Esophagus muscularis mucosa (tissue), 3 donors: ENCODE data around the gene ISG15.
A peak's percentile ranks its signal among the peaks of the same experiment; 100 is the strongest.

Experiments used
- POLR2A ChIP-seq: fragments of 450-650 bp; IDR thresholded peaks from one replicate; pipeline ENCODE4 v1.6.1; 2017; ENCODE audit warnings: antibody characterized with exemption, moderate library complexity, mild to moderate bottlenecking, low read depth
- TF ChIP-seq, protein P1 (sequence below), 3 experiments: fragments of 200-600 bp in 2 of 3; fragments of 450-650 bp in 1 of 3; sonication (generic) in 2 of 3; IDR thresholded peaks; one replicate each; pipeline ENCODE4 v1.5.1; 2017 to 2019; ENCODE audit warnings: antibody characterized with exemption in 3 of 3, mild to moderate bottlenecking in 2 of 3, moderate library complexity in 1 of 3

DNA sequence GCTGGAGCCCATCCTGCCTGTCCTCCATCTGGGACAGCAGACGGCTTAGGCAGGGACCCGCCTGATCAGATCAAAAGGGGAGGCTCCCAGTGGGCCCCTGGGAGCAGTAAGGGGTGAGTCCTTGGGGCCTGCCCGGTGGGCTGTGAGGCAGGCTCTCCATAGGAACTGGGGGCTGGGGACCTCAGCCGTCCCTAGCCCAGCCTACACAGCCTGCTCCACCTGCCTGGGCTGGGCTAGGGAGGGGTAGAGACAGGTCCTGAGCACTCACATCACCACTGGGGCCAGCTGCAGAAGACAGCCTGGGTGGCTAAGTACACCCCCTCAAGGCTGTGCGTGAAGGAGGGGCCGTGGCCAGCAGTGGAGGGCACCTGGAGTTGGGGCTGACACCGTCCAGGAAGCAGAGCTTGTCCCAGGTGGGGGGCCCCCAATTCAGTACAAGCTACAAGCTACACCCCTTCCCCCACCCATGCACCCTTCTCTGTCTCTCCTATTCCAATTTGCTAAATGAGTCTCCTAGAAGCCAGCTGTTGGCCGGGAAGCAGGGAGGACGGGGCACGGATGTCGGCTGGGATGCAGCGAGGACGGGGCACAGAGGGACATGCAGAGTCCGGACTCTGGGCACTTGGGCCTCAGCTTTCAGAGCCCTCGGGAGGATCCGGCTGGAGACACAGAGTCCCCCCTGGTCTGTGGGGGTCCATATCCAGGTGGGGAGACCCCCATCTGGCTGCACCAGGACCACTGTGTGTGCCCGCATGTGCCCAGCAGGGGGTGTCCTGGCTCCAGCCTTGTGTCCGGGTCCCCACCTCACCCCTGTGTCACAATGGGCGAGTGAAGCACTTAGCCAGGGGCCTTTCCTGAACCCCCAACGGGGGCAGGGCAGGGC lies 1.7 kb downstream of the ISG15 start:
- no peak for TF ChIP-seq POLR2A
- TF ChIP-seq, protein P1, sequence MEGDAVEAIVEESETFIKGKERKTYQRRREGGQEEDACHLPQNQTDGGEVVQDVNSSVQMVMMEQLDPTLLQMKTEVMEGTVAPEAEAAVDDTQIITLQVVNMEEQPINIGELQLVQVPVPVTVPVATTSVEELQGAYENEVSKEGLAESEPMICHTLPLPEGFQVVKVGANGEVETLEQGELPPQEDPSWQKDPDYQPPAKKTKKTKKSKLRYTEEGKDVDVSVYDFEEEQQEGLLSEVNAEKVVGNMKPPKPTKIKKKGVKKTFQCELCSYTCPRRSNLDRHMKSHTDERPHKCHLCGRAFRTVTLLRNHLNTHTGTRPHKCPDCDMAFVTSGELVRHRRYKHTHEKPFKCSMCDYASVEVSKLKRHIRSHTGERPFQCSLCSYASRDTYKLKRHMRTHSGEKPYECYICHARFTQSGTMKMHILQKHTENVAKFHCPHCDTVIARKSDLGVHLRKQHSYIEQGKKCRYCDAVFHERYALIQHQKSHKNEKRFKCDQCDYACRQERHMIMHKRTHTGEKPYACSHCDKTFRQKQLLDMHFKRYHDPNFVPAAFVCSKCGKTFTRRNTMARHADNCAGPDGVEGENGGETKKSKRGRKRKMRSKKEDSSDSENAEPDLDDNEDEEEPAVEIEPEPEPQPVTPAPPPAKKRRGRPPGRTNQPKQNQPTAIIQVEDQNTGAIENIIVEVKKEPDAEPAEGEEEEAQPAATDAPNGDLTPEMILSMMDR (IDR thresholded peaks at IDR 0.05) = peak in 2 of 3 experiments; percentile 16 to 30
